ENCODE measurements around the gene DFFB. TPM values are rescaled to one million over a fixed set of nuclear protein-coding genes. Genes with fewer than 3 reads are reported as not detected.

DFFB gene
- total RNA-seq, 1 donor from 2014 or later: 2.8 TPM

- ATAC-seq (ENCODE audit: poor library complexity) (no peak), DNase-seq (peak; percentile 32)
- intact Hi-C loops (cut with DNase I): no loop called here
Observed at GRCh38 chr1:3904006-3904842, 46.9 kb downstream of the DFFB start.

- DNase-seq: peak; percentile 8
- ATAC-seq (ENCODE audit: poor library complexity): no peak
- intact Hi-C loops (cut with DNase I): no loop called here
Observed at GRCh38 chr1:3904843-3905185, 47.5 kb downstream of the DFFB start.

GRCh38 chr1:3905266-3905952 lies 48.1 kb downstream of the DFFB start:
- intact Hi-C loops (cut with DNase I): no loop called here
- ATAC-seq (ENCODE audit: poor library complexity) (no peak), DNase-seq (peak; percentile 19)

GRCh38 chr1:3905953-3906671 lies 48.8 kb downstream of the DFFB start:
- ATAC-seq (ENCODE audit: poor library complexity) (no peak), DNase-seq (no peak)
- intact Hi-C loops (cut with DNase I): no loop called here

- ATAC-seq (ENCODE audit: poor library complexity): no peak
- DNase-seq: no peak
- intact Hi-C loops (cut with DNase I): no loop called here
Observed at GRCh38 chr1:3906672-3907020, 49.4 kb downstream of the DFFB start.

GRCh38 chr1:3907031-3907534 lies 49.8 kb downstream of the DFFB start:
- intact Hi-C loops (cut with DNase I): no loop called here
- ATAC-seq (ENCODE audit: poor library complexity): no peak
- peak; percentile 36 for DNase-seq

GRCh38 chr1:3907621-3908165 lies 50.4 kb downstream of the DFFB start:
- no peak for DNase-seq
- intact Hi-C loops (cut with DNase I): no loop called here
- ATAC-seq (ENCODE audit: poor library complexity): no peak

GRCh38 chr1:3908886-3909517 lies 51.7 kb downstream of the DFFB start:
- no peak for DNase-seq
- intact Hi-C loops (cut with DNase I): no loop called here

GRCh38 chr1:3909615-3910014 lies 52.3 kb downstream of the DFFB start:
- intact Hi-C loops (cut with DNase I): loop anchor here (10.0 kb wide), 2 partner anchors 915 to 1835 kb away; no protein-coding TSS in a partner anchor
- no peak for DNase-seq
- ATAC-seq (ENCODE audit: poor library complexity): no peak

More at GRCh38 chr1:3908886-3909517, 51.7 kb downstream of the DFFB start:
- ATAC-seq (ENCODE audit: poor library complexity): no peak

GRCh38 chr1:3910049-3910731 lies 52.9 kb downstream of the DFFB start:
- ATAC-seq (ENCODE audit: poor library complexity) (no peak), DNase-seq (no peak)
- intact Hi-C loops (cut with DNase I): loop anchor here (10.0 kb wide), 2 partner anchors 915 to 1835 kb away; no protein-coding TSS in a partner anchor

- peak; percentile 74 for DNase-seq
- intact Hi-C loops (cut with DNase I): loop anchor here (10.0 kb wide), 2 partner anchors 914 to 1834 kb away; no protein-coding TSS in a partner anchor
- peak; percentile 83 for ATAC-seq (ENCODE audit: poor library complexity)
Observed at GRCh38 chr1:3910857-3911845, 53.9 kb downstream of the DFFB start.

- DNase-seq (no peak), ATAC-seq (ENCODE audit: poor library complexity) (no peak)
- intact Hi-C loops (cut with DNase I): loop anchor here (10.0 kb wide), 2 partner anchors 913 to 1833 kb away; no protein-coding TSS in a partner anchor
Observed at GRCh38 chr1:3911981-3912808, 54.9 kb downstream of the DFFB start.

GRCh38 chr1:3912809-3913685 lies 55.8 kb downstream of the DFFB start:
- intact Hi-C loops (cut with DNase I): loop anchor here (10.0 kb wide), 2 partner anchors 912 to 1832 kb away; no protein-coding TSS in a partner anchor
- DNase-seq: no peak
- no peak for ATAC-seq (ENCODE audit: poor library complexity)

- no peak for ATAC-seq (ENCODE audit: poor library complexity)
- DNase-seq: no peak
- intact Hi-C loops (cut with DNase I): loop anchor here (10.0 kb wide), 2 partner anchors 910 to 1830 kb away; no protein-coding TSS in a partner anchor
Observed at GRCh38 chr1:3914331-3914851, 57.1 kb downstream of the DFFB start.

- ATAC-seq (ENCODE audit: poor library complexity): no peak
- no peak for DNase-seq
- intact Hi-C loops (cut with DNase I): loop anchor here (10.0 kb wide), 2 partner anchors 910 to 1830 kb away; no protein-coding TSS in a partner anchor
Observed at GRCh38 chr1:3914911-3915310, 57.6 kb downstream of the DFFB start.

Data from Right ventricle myocardium superior (tissue), 1 donor.